Measurements from ENCODE around the gene SETDB1. TPM values are rescaled to one million over a fixed set of nuclear protein-coding genes. Genes with fewer than 3 reads are reported as not detected.

SETDB1 gene
- total and polyA plus RNA-seq, 8 donors, result 33.1 to 96.6 (median 90.0) TPM

Other genes starting within 250 kb of the SETDB1 start
- 10 to 100 TPM; 28.1 to 38.2 TPM for gene GOLPH3L, start 229.2 kb upstream of the SETDB1 start, total RNA-seq
- gene GOLPH3L, start 229.2 kb upstream of the SETDB1 start, polyA plus RNA-seq (ENCODE audit: insufficient read length in 6 of 6), result 10 to 100 TPM; 34.3 to 41.7 (median 39.6) TPM
- gene HORMAD1, start 205.5 kb upstream of the SETDB1 start, total RNA-seq, result 1 to 10 TPM in 1 of 2 donors, under 1 TPM in 1; 0.38 to 2.5 TPM
- under 1 TPM in 3 of 6 donors, not detected in 3; 0.15 to 0.38 (median 0.17) TPM for gene HORMAD1, start 205.5 kb upstream of the SETDB1 start, polyA plus RNA-seq (ENCODE audit: insufficient read length in 6 of 6)
- 100 to 1,000 TPM; 320 to 473 TPM for gene CTSS, start 160.6 kb upstream of the SETDB1 start, total RNA-seq
- gene CTSS, start 160.6 kb upstream of the SETDB1 start, polyA plus RNA-seq (ENCODE audit: insufficient read length in 6 of 6), result 10 to 100 TPM; 21.1 to 32.6 (median 27.1) TPM
- gene CTSK, start 118.1 kb upstream of the SETDB1 start, total RNA-seq, result 10 to 100 TPM; 19.9 to 54.5 TPM
- 10 to 100 TPM; 28.7 to 46.8 (median 36.0) TPM for gene CTSK, start 118.1 kb upstream of the SETDB1 start, polyA plus RNA-seq (ENCODE audit: insufficient read length in 6 of 6)
- 10 to 100 TPM; 42.9 to 49.8 TPM for gene ARNT, start 49.8 kb upstream of the SETDB1 start, total RNA-seq
- 10 to 100 TPM; 75.9 to 88.0 (median 79.7) TPM for gene ARNT, start 49.8 kb upstream of the SETDB1 start, polyA plus RNA-seq (ENCODE audit: insufficient read length in 6 of 6)
- not detected for gene CTXND2, start 39.2 kb upstream of the SETDB1 start, total RNA-seq
- under 1 TPM in 1 of 6 donors, not detected in 5; 0.15 TPM for gene CTXND2, start 39.2 kb upstream of the SETDB1 start, polyA plus RNA-seq (ENCODE audit: insufficient read length in 6 of 6)
- 100 to 1,000 TPM; 325 to 359 TPM for gene CERS2, start 48.5 kb downstream of the SETDB1 start, total RNA-seq
- 100 to 1,000 TPM; 213 to 272 (median 251) TPM for gene CERS2, start 48.5 kb downstream of the SETDB1 start, polyA plus RNA-seq (ENCODE audit: insufficient read length in 6 of 6)
- gene ANXA9, start 55.9 kb downstream of the SETDB1 start, total RNA-seq, result 1 to 10 TPM; 1.1 to 2.4 TPM
- 10 to 100 TPM in 4 of 6 donors, 1 to 10 TPM in 2; 9.8 to 11.1 (median 10.2) TPM for gene ANXA9, start 55.9 kb downstream of the SETDB1 start, polyA plus RNA-seq (ENCODE audit: insufficient read length in 6 of 6)
- 10 to 100 TPM; 26.0 to 32.9 TPM for gene MINDY1, start 80.5 kb downstream of the SETDB1 start, total RNA-seq
- 10 to 100 TPM; 42.4 to 53.8 (median 47.4) TPM for gene MINDY1, start 80.5 kb downstream of the SETDB1 start, polyA plus RNA-seq (ENCODE audit: insufficient read length in 6 of 6)
- gene PRUNE1, start 82.1 kb downstream of the SETDB1 start, total RNA-seq, result 10 to 100 TPM; 15.1 to 18.1 TPM
- gene PRUNE1, start 82.1 kb downstream of the SETDB1 start, polyA plus RNA-seq (ENCODE audit: insufficient read length in 6 of 6), result 10 to 100 TPM; 38.4 to 42.7 (median 38.8) TPM
- 1 to 10 TPM; 3.5 to 5.9 TPM for gene BNIPL, start 110.2 kb downstream of the SETDB1 start, total RNA-seq
- 10 to 100 TPM in 2 of 6 donors, 1 to 10 TPM in 4; 5.2 to 11.6 (median 9.4) TPM for gene BNIPL, start 110.2 kb downstream of the SETDB1 start, polyA plus RNA-seq (ENCODE audit: insufficient read length in 6 of 6)
- 1 to 10 TPM; 3.9 to 6.1 TPM for gene C1orf56, start 121.4 kb downstream of the SETDB1 start, total RNA-seq
- gene C1orf56, start 121.4 kb downstream of the SETDB1 start, polyA plus RNA-seq (ENCODE audit: insufficient read length in 6 of 6), result 10 to 100 TPM in 3 of 6 donors, 1 to 10 TPM in 3; 8.6 to 11.2 (median 9.9) TPM
- gene CDC42SE1, start 133.3 kb downstream of the SETDB1 start, total RNA-seq, result 100 to 1,000 TPM; 104 to 125 TPM
- 100 to 1,000 TPM in 5 of 6 donors, 10 to 100 TPM in 1; 99.1 to 133 (median 111) TPM for gene CDC42SE1, start 133.3 kb downstream of the SETDB1 start, polyA plus RNA-seq (ENCODE audit: insufficient read length in 6 of 6)
- 1 to 10 TPM; 1.7 to 2.9 TPM for gene MLLT11, start 134.0 kb downstream of the SETDB1 start, total RNA-seq
- gene MLLT11, start 134.0 kb downstream of the SETDB1 start, polyA plus RNA-seq (ENCODE audit: insufficient read length in 6 of 6), result 10 to 100 TPM; 20.1 to 23.0 (median 22.4) TPM
- gene GABPB2, start 144.4 kb downstream of the SETDB1 start, total RNA-seq, result 10 to 100 TPM; 11.3 to 12.7 TPM
- gene GABPB2, start 144.4 kb downstream of the SETDB1 start, polyA plus RNA-seq (ENCODE audit: insufficient read length in 6 of 6), result 10 to 100 TPM; 10.6 to 13.5 (median 13.0) TPM
- gene SEMA6C, start 220.3 kb downstream of the SETDB1 start, total RNA-seq, result 1 to 10 TPM; 3.9 to 8.9 TPM
- 10 to 100 TPM; 26.0 to 31.5 (median 27.7) TPM for gene SEMA6C, start 220.3 kb downstream of the SETDB1 start, polyA plus RNA-seq (ENCODE audit: insufficient read length in 6 of 6)
- 10 to 100 TPM in 1 of 2 donors, 1 to 10 TPM in 1; 7.1 to 14.5 TPM for gene TNFAIP8L2, start 230.3 kb downstream of the SETDB1 start, total RNA-seq
- gene TNFAIP8L2, start 230.3 kb downstream of the SETDB1 start, polyA plus RNA-seq (ENCODE audit: insufficient read length in 6 of 6), result 1 to 10 TPM; 2.5 to 3.3 (median 2.8) TPM
- gene LYSMD1, start 239.5 kb downstream of the SETDB1 start, total RNA-seq, result 1 to 10 TPM; 5.8 to 8.7 TPM
- 10 to 100 TPM; 15.3 to 20.4 (median 16.3) TPM for gene LYSMD1, start 239.5 kb downstream of the SETDB1 start, polyA plus RNA-seq (ENCODE audit: insufficient read length in 6 of 6)
- gene SCNM1, start 239.8 kb downstream of the SETDB1 start, total RNA-seq, result 10 to 100 TPM; 29.7 to 35.0 TPM
- gene SCNM1, start 239.8 kb downstream of the SETDB1 start, polyA plus RNA-seq (ENCODE audit: insufficient read length in 6 of 6), result 10 to 100 TPM; 37.9 to 42.4 (median 39.7) TPM
- gene TMOD4, start 249.6 kb downstream of the SETDB1 start, total RNA-seq, result under 1 TPM in 1 of 2 donors, not detected in 1; 0.97 TPM
- 1 to 10 TPM; 1.2 to 2.4 (median 1.8) TPM for gene TMOD4, start 249.6 kb downstream of the SETDB1 start, polyA plus RNA-seq (ENCODE audit: insufficient read length in 6 of 6)

Data from left lung (tissue), 8 donors.